Suprapubic skin (tissue), 4 donors: Measurements from ENCODE around the gene LEKR1. TPM values are rescaled to one million over a fixed set of nuclear protein-coding genes. Genes with fewer than 3 reads are reported as not detected.

ENCODE experiments used
- DNase-seq, 2 donors: peaks; one replicate each; pipeline ENCODE4 v3.0.0-alpha.2; 2019; ENCODE audit warnings: low spot score in 2 of 2
- H3K27ac ChIP-seq: fragments of 200-600 bp; sonication (generic); one replicate; pipeline ENCODE4 v1.5.1; 2019
- H3K27me3 ChIP-seq: fragments of 200-600 bp; sonication (generic); one replicate; pipeline ENCODE4 v1.5.1; 2019
- H3K36me3 ChIP-seq: fragments of 200-600 bp; sonication (generic); one replicate; pipeline ENCODE4 v1.5.1; 2019
- H3K4me1 ChIP-seq: fragments of 200-600 bp; sonication (generic); one replicate; pipeline ENCODE4 v1.5.1; 2019
- H3K4me3 ChIP-seq: fragments of 200-600 bp; sonication (generic); one replicate; pipeline ENCODE4 v1.5.1; 2019; ENCODE audit warnings: mild to moderate bottlenecking
- H3K9me3 ChIP-seq: fragments of 200-600 bp; sonication (generic); one replicate; pipeline ENCODE4 v1.5.1; 2019
- CTCF ChIP-seq, 2 donors: fragments of 200-600 bp in 1 of 2; fragments of 450-650 bp in 1 of 2; sonication (generic) in 1 of 2; IDR thresholded peaks; one replicate each; pipeline ENCODE4 v1.5.1; 2016 to 2019; ENCODE audit warnings: antibody characterized with exemption in 2 of 2, mild to moderate bottlenecking in 1 of 2, moderate library complexity in 1 of 2
- EP300 ChIP-seq: sonication (generic); formaldehyde crosslinking; IDR thresholded peaks from one replicate; pipeline ENCODE4 v1.6.1; 2017; ENCODE audit warnings: antibody characterized with exemption
- POLR2A ChIP-seq, 2 donors: fragments of 450-650 bp; IDR thresholded peaks; one replicate each; pipeline ENCODE4 v1.6.1; 2017; ENCODE audit warnings: antibody characterized with exemption in 2 of 2, mild to moderate bottlenecking in 2 of 2, moderate library complexity in 2 of 2
- POLR2AphosphoS5 ChIP-seq, 3 donors: sonication (generic); formaldehyde crosslinking; IDR thresholded peaks; one replicate each; pipeline ENCODE4 v1.6.1; 2017; ENCODE audit warnings: antibody characterized with exemption in 3 of 3
- WGBS: methylation state at CpG from one replicate; pipeline ENCODE4 v1.1.5; 2018; 5-methylcytosine and 5-hydroxymethylcytosine counted together
- total RNA-seq, 4 donors: library from RNA; depleted of rRNA; stranded (reverse); fragments of >200 nt; gene quantifications; one replicate each; pipeline ENCODE4 v1.1.0, GENCODE V29; 2016

The LEKR1 gene
- total RNA-seq, 4 donors from 2014 or later = 1.0 to 3.4 (median 1.5) TPM

- no peaks in the 10 kb centered on the region for H3K36me3 ChIP-seq
- TF ChIP-seq POLR2A (IDR thresholded peaks at IDR 0.05) (no peak), EP300 (no peak), CTCF (IDR thresholded peaks at IDR 0.05) (no peak), POLR2AphosphoS5 (IDR thresholded peaks at IDR 0.05) (no peak)
- no peak overlapping the region for H3K4me3 ChIP-seq
- no peak for DNase-seq
- 80% methylated on average over 1 of the region's 1 CpG for WGBS
- H3K4me1 ChIP-seq = no peaks in the 10 kb centered on the region
- H3K27ac ChIP-seq = no peak overlapping the region
- H3K9me3 ChIP-seq = no peaks in the 10 kb centered on the region
- no peaks in the 10 kb centered on the region for H3K27me3 ChIP-seq
These were observed 233.0 kb downstream of the LEKR1 start for GRCh38 chr3:157059181-157059580.

GRCh38 chr3:157059661-157060060 is 233.5 kb downstream of the LEKR1 start:
- no peaks in the 10 kb centered on the region for H3K36me3 ChIP-seq
- TF ChIP-seq CTCF (IDR thresholded peaks at IDR 0.05) (no peak), POLR2AphosphoS5 (IDR thresholded peaks at IDR 0.05) (no peak), EP300 (no peak), POLR2A (IDR thresholded peaks at IDR 0.05) (no peak)
- no peak for DNase-seq
- H3K4me3 ChIP-seq = no peak overlapping the region
- no peak overlapping the region for H3K27ac ChIP-seq
- no peaks in the 10 kb centered on the region for H3K9me3 ChIP-seq
- H3K27me3 ChIP-seq = no peaks in the 10 kb centered on the region
- no peaks in the 10 kb centered on the region for H3K4me1 ChIP-seq

GRCh38 chr3:157061265-157061664 is 235.1 kb downstream of the LEKR1 start:
- Histone ChIP-seq H3K27me3 (no peaks in the 10 kb centered on the region), H3K27ac (no peak overlapping the region), H3K4me1 (no peaks in the 10 kb centered on the region), H3K36me3 (no peaks in the 10 kb centered on the region), H3K9me3 (no peaks in the 10 kb centered on the region), H3K4me3 (no peak overlapping the region)
- no peak for TF ChIP-seq CTCF (IDR thresholded peaks at IDR 0.05)
- TF ChIP-seq POLR2AphosphoS5 (IDR thresholded peaks at IDR 0.05) = no peak
- TF ChIP-seq EP300 = no peak
- no peak for TF ChIP-seq POLR2A (IDR thresholded peaks at IDR 0.05)
- no peak for DNase-seq
- WGBS = 57% methylated on average over 1 of the region's 1 CpG

GRCh38 chr3:157063469-157063868 is 237.3 kb downstream of the LEKR1 start:
- H3K27ac ChIP-seq = no peak overlapping the region
- no peaks in the 10 kb centered on the region for H3K9me3 ChIP-seq
- no peak overlapping the region for H3K4me3 ChIP-seq
- no peaks in the 10 kb centered on the region for H3K4me1 ChIP-seq
- no peaks in the 10 kb centered on the region for H3K36me3 ChIP-seq
- H3K27me3 ChIP-seq = no peaks in the 10 kb centered on the region
- WGBS = 74% methylated on average over 5 of the region's 5 CpGs
- no peak for TF ChIP-seq POLR2A (IDR thresholded peaks at IDR 0.05)
- no peak for TF ChIP-seq POLR2AphosphoS5 (IDR thresholded peaks at IDR 0.05)
- DNase-seq = no peak

GRCh38 chr3:157063926-157064325 is 237.8 kb downstream of the LEKR1 start:
- H3K4me3 ChIP-seq = no peak overlapping the region
- no peaks in the 10 kb centered on the region for H3K36me3 ChIP-seq
- TF ChIP-seq POLR2A (IDR thresholded peaks at IDR 0.05) = no peak
- no peak for TF ChIP-seq EP300
- no peak for TF ChIP-seq POLR2AphosphoS5 (IDR thresholded peaks at IDR 0.05)
- TF ChIP-seq CTCF (IDR thresholded peaks at IDR 0.05) = no peak
- WGBS = 52% methylated on average over 2 of the region's 2 CpGs
- H3K27me3 ChIP-seq = no peaks in the 10 kb centered on the region
- DNase-seq = no peak
- no peaks in the 10 kb centered on the region for H3K9me3 ChIP-seq
- H3K4me1 ChIP-seq = no peaks in the 10 kb centered on the region
- H3K27ac ChIP-seq = no peak overlapping the region

- H3K27me3 ChIP-seq = no peaks in the 10 kb centered on the region
- H3K4me3 ChIP-seq = no peak overlapping the region
- no peaks in the 10 kb centered on the region for H3K9me3 ChIP-seq
- no peaks in the 10 kb centered on the region for H3K36me3 ChIP-seq
- no peak overlapping the region for H3K27ac ChIP-seq
- WGBS = 65% methylated on average over 7 of the region's 7 CpGs
- TF ChIP-seq EP300 (no peak), CTCF (IDR thresholded peaks at IDR 0.05) (no peak), POLR2AphosphoS5 (IDR thresholded peaks at IDR 0.05) (no peak), POLR2A (IDR thresholded peaks at IDR 0.05) (no peak)
- no peak for DNase-seq
- H3K4me1 ChIP-seq = no peaks in the 10 kb centered on the region
These were observed 238.2 kb downstream of the LEKR1 start for GRCh38 chr3:157064402-157064801.
